BLaER1 treated with 17β-estradiol and CSF1 and Interleukin-3, amounts not matched to agents 10 nM and 100 nM (cell line): ENCODE results near the gene ZNF692.

ENCODE experiments used
- H3K27ac ChIP-seq, 11 experiments: shearing (Covaris generic); formaldehyde crosslinking; 2 replicates each; pipeline ENCODE4 v1.8.1; 2022
- H3K27me3 ChIP-seq, 11 experiments: shearing (Covaris generic); formaldehyde crosslinking; 2 replicates each; pipeline ENCODE4 v1.8.1; 2022
- H3K36me3 ChIP-seq, 11 experiments: shearing (Covaris generic); formaldehyde crosslinking; 2 replicates each; pipeline ENCODE4 v1.8.1; 2022
- H3K4me1 ChIP-seq, 10 experiments: shearing (Covaris generic); formaldehyde crosslinking; 2 replicates each; pipeline ENCODE4 v1.8.1; 2022
- H3K4me2 ChIP-seq, 11 experiments: shearing (Covaris generic); formaldehyde crosslinking; 2 replicates each; pipeline ENCODE4 v1.8.1; 2022
- H3K4me3 ChIP-seq, 10 experiments: shearing (Covaris generic); formaldehyde crosslinking; 2 replicates each; pipeline ENCODE4 v1.8.1; 2022
- H3K9ac ChIP-seq, 11 experiments: shearing (Covaris generic); formaldehyde crosslinking; 2 replicates each; pipeline ENCODE4 v1.8.1; 2022
- H3K9me3 ChIP-seq, 11 experiments: shearing (Covaris generic); formaldehyde crosslinking; replicated peaks in 1 of 11; 2 replicates each; pipeline ENCODE4 v1.8.1; 2022
- H4K20me1 ChIP-seq, 11 experiments: shearing (Covaris generic); formaldehyde crosslinking; 2 replicates each; pipeline ENCODE4 v1.8.1; 2022
- Cebpa-rat ChIP-seq, 11 experiments: shearing (Covaris generic); IDR thresholded peaks; 2 replicates each; pipeline ENCODE4 v1.8.1; 2022

The ZNF692 gene

GRCh38 chr1:248814351-248814750 lies 44.5 kb downstream of the ZNF692 start:
- Histone ChIP-seq H3K27me3 (no peaks in the 10 kb centered on the region), H3K4me2 (peak overlapping the region in 1 of 11 experiments; percentile 86; a peak in 3 of 22 replicates), H3K4me1 (peaks cover 51 to 97% (median 85%) of the 10 kb centered on the region in 10 experiments), H3K27ac (peak overlapping the region in 6 of 11 experiments; percentile 29 to 94 (median 87); a peak in 7 of 22 replicates), H3K36me3 (peaks cover 71 to 82% (median 75%) of the 10 kb centered on the region in 11 experiments), H3K9ac (no peak overlapping the region), H3K9me3 (peaks cover 0 to 8% (median 0%) of the 10 kb centered on the region in 11 experiments; a peak in 1 of 22 replicates), H4K20me1 (peaks cover 0 to 43% (median 0%) of the 10 kb centered on the region in 11 experiments; a peak in 9 of 22 replicates), H3K4me3 (no peak overlapping the region)
- no peak for TF ChIP-seq Cebpa-rat (IDR thresholded peaks at IDR 0.05)

GRCh38 chr1:248813546-248813945 lies 45.3 kb downstream of the ZNF692 start:
- Histone ChIP-seq H3K27ac (peak overlapping the region in 6 of 11 experiments; percentile 71 to 94 (median 83); a peak in 8 of 22 replicates), H3K36me3 (peaks cover 63 to 75% (median 68%) of the 10 kb centered on the region in 11 experiments), H3K9me3 (peaks cover 0 to 8% (median 0%) of the 10 kb centered on the region in 11 experiments; a peak in 1 of 22 replicates), H3K4me1 (peaks cover 54 to 95% (median 80%) of the 10 kb centered on the region in 10 experiments), H3K4me3 (no peak overlapping the region), H3K4me2 (peak overlapping the region in 1 of 11 experiments; percentile 90; a peak in 1 of 22 replicates), H4K20me1 (peaks cover 0 to 35% (median 0%) of the 10 kb centered on the region in 11 experiments; a peak in 8 of 22 replicates), H3K27me3 (no peaks in the 10 kb centered on the region), H3K9ac (no peak overlapping the region)
- TF ChIP-seq Cebpa-rat (IDR thresholded peaks at IDR 0.05) = no peak

- Histone ChIP-seq H3K4me2 (peak overlapping the region in 10 of 11 experiments; percentile 19 to 96 (median 86); a peak in 11 of 22 replicates), H3K4me1 (peaks cover 61 to 95% (median 83%) of the 10 kb centered on the region in 10 experiments), H3K9me3 (peaks cover 0 to 8% (median 0%) of the 10 kb centered on the region in 11 experiments; a peak in 1 of 22 replicates), H3K27me3 (no peaks in the 10 kb centered on the region), H3K9ac (peak overlapping the region in 2 of 11 experiments; percentile 48 to 59; a peak in 1 of 22 replicates), H3K36me3 (peaks cover 56 to 71% (median 66%) of the 10 kb centered on the region in 11 experiments), H3K4me3 (no peak overlapping the region), H3K27ac (peak overlapping the region in 7 of 11 experiments; percentile 66 to 94 (median 76); a peak in 13 of 22 replicates), H4K20me1 (peaks cover 0 to 28% (median 0%) of the 10 kb centered on the region in 11 experiments; a peak in 6 of 22 replicates)
- TF ChIP-seq Cebpa-rat (IDR thresholded peaks at IDR 0.05) = no peak
Observed at GRCh38 chr1:248812736-248813425, 46.0 kb downstream of the ZNF692 start.

GRCh38 chr1:248811514-248812490 lies 47.1 kb downstream of the ZNF692 start:
- Histone ChIP-seq H3K4me2 (peak overlapping the region; percentile 68 to 96 (median 86)), H3K36me3 (peaks cover 54 to 69% (median 58%) of the 10 kb centered on the region in 11 experiments), H3K4me3 (peak overlapping the region in 6 of 10 experiments; percentile 19 to 47 (median 32); a peak in 2 of 20 replicates), H3K4me1 (peaks cover 61 to 95% (median 83%) of the 10 kb centered on the region in 10 experiments), H3K27ac (peak overlapping the region in 9 of 11 experiments; percentile 32 to 94 (median 72); a peak in 17 of 22 replicates), H3K9ac (peak overlapping the region in 9 of 11 experiments; percentile 36 to 64 (median 52); a peak in 17 of 22 replicates), H4K20me1 (peaks cover 0 to 17% (median 0%) of the 10 kb centered on the region in 11 experiments; a peak in 6 of 22 replicates), H3K9me3 (peaks cover 0 to 8% (median 0%) of the 10 kb centered on the region in 11 experiments; a peak in 1 of 22 replicates), H3K27me3 (no peaks in the 10 kb centered on the region)
- TF ChIP-seq Cebpa-rat (IDR thresholded peaks at IDR 0.05) = no peak

GRCh38 chr1:248810727-248811513 lies 48.0 kb downstream of the ZNF692 start:
- H3K4me2 ChIP-seq = peak overlapping the region; percentile 68 to 96 (median 86)
- peaks cover 0 to 8% (median 0%) of the 10 kb centered on the region in 11 experiments; a peak in 1 of 22 replicates for H3K9me3 ChIP-seq
- H3K4me3 ChIP-seq = peak overlapping the region in 7 of 10 experiments; percentile 19 to 47 (median 23); a peak in 10 of 20 replicates
- H3K27me3 ChIP-seq = no peaks in the 10 kb centered on the region
- TF ChIP-seq Cebpa-rat (IDR thresholded peaks at IDR 0.05) = no peak
- H3K27ac ChIP-seq = peak overlapping the region in 9 of 11 experiments; percentile 46 to 94 (median 72); a peak in 18 of 22 replicates
- H3K36me3 ChIP-seq = peaks cover 46 to 61% (median 49%) of the 10 kb centered on the region in 11 experiments
- H3K9ac ChIP-seq = peak overlapping the region; percentile 5 to 64 (median 50); a peak in 19 of 22 replicates
- peaks cover 0 to 17% (median 0%) of the 10 kb centered on the region in 11 experiments; a peak in 5 of 22 replicates for H4K20me1 ChIP-seq
- peaks cover 61 to 95% (median 83%) of the 10 kb centered on the region in 10 experiments for H3K4me1 ChIP-seq

GRCh38 chr1:248810000-248810726 lies 48.7 kb downstream of the ZNF692 start:
- no peak for TF ChIP-seq Cebpa-rat (IDR thresholded peaks at IDR 0.05)
- peak overlapping the region; percentile 68 to 96 (median 86) for H3K4me2 ChIP-seq
- peak overlapping the region in 9 of 11 experiments; percentile 46 to 94 (median 72); a peak in 18 of 22 replicates for H3K27ac ChIP-seq
- H3K9me3 ChIP-seq = peaks cover 0 to 8% (median 0%) of the 10 kb centered on the region in 11 experiments; a peak in 1 of 22 replicates
- H3K4me1 ChIP-seq = peaks cover 69 to 95% (median 83%) of the 10 kb centered on the region in 10 experiments
- H3K27me3 ChIP-seq = no peaks in the 10 kb centered on the region
- H4K20me1 ChIP-seq = peaks cover 0 to 22% (median 0%) of the 10 kb centered on the region in 11 experiments; a peak in 5 of 22 replicates
- H3K4me3 ChIP-seq = peak overlapping the region in 5 of 10 experiments; percentile 23 to 47 (median 40); a peak in 7 of 20 replicates
- H3K36me3 ChIP-seq = peaks cover 39 to 53% (median 41%) of the 10 kb centered on the region in 11 experiments
- peak overlapping the region in 9 of 11 experiments; percentile 28 to 64 (median 52); a peak in 16 of 22 replicates for H3K9ac ChIP-seq
